Caki2 (cell line): ENCODE data around the gene MB21D2. TPM values are rescaled to one million over a fixed set of nuclear protein-coding genes. Genes with fewer than 3 reads are reported as not detected.
A peak's percentile ranks its signal among the peaks of the same experiment; 100 is the strongest.

Experiments
- DNase-seq: peaks from one replicate; pipeline ENCODE4 v3.0.0-alpha.2; 2015; ENCODE audit warnings: low read depth
- in situ Hi-C: cut with HindIII; loops from 2 replicates; pipeline ENCODE4 v1.10.0; 2016; ENCODE audit warnings: low sequenced_read_pairs, low pct_unique_long_range_greater_than_20kb, mixed read lengths
- total RNA-seq: library from RNA; depleted of rRNA; stranded (reverse); fragments of >200 nt; shearing (Covaris generic); gene quantifications from 2 replicates; pipeline ENCODE4 v1.2.3, GENCODE V29; 2014; ENCODE audit warnings: low replicate concordance

MB21D2 gene
- total RNA-seq, 1 experiment from 2014 or later = 9.2 TPM

GRCh38 chr3:192928720-192929119, 11.1 kb upstream of the MB21D2 start:
- DNase-seq = no peak
- in situ Hi-C loops = no loop called here

GRCh38 chr3:192928016-192928415, 10.4 kb upstream of the MB21D2 start:
- in situ Hi-C loops = no loop called here
- DNase-seq = no peak

- in situ Hi-C loops = no loop called here
Observed at GRCh38 chr3:192927016-192927415, 9.4 kb upstream of the MB21D2 start.

GRCh38 chr3:192923731-192924130, 6.1 kb upstream of the MB21D2 start:
- in situ Hi-C loops = no loop called here
- DNase-seq = no peak

More at GRCh38 chr3:192927016-192927415, 9.4 kb upstream of the MB21D2 start:
- no peak for DNase-seq

GRCh38 chr3:192921793-192922192, 4.1 kb upstream of the MB21D2 start:
- no peak for DNase-seq
- in situ Hi-C loops = no loop called here

- in situ Hi-C loops = no loop called here
- no peak for DNase-seq
Observed at GRCh38 chr3:192920411-192920810, 2.8 kb upstream of the MB21D2 start.

- in situ Hi-C loops = no loop called here
- no peak for DNase-seq
Observed at GRCh38 chr3:192919901-192920300, 2.2 kb upstream of the MB21D2 start.

- no peak for DNase-seq
- in situ Hi-C loops = no loop called here
Observed at GRCh38 chr3:192918275-192918588, 576 bp upstream of the MB21D2 start.

- in situ Hi-C loops = no loop called here
- peak; percentile 66 for DNase-seq
Observed at GRCh38 chr3:192917028-192917403, 640 bp downstream of the MB21D2 start.

- peak; percentile 29 for DNase-seq
- in situ Hi-C loops = no loop called here
Observed at GRCh38 chr3:192916371-192917027, 1.2 kb downstream of the MB21D2 start.

- no peak for DNase-seq
- in situ Hi-C loops = no loop called here
Observed at GRCh38 chr3:192915722-192916121, 1.9 kb downstream of the MB21D2 start.

GRCh38 chr3:192915304-192915703, 2.4 kb downstream of the MB21D2 start:
- in situ Hi-C loops = no loop called here
- DNase-seq = peak; percentile 59

- in situ Hi-C loops = no loop called here
- no peak for DNase-seq
Observed at GRCh38 chr3:192914848-192915247, 2.8 kb downstream of the MB21D2 start.

- in situ Hi-C loops = no loop called here
- DNase-seq = no peak
Observed at GRCh38 chr3:192913540-192913939, 4.1 kb downstream of the MB21D2 start.

- in situ Hi-C loops = no loop called here
- no peak for DNase-seq
Observed at GRCh38 chr3:192911293-192911692, 6.4 kb downstream of the MB21D2 start.

- in situ Hi-C loops = no loop called here
- DNase-seq = no peak
Observed at GRCh38 chr3:192907784-192908183, 9.9 kb downstream of the MB21D2 start.

- in situ Hi-C loops = no loop called here
- DNase-seq = no peak
Observed at GRCh38 chr3:192906940-192907339, 10.7 kb downstream of the MB21D2 start.

GRCh38 chr3:192905980-192906678, 11.5 kb downstream of the MB21D2 start:
- in situ Hi-C loops = no loop called here
- no peak for DNase-seq

- in situ Hi-C loops = no loop called here
- DNase-seq = no peak
Observed at GRCh38 chr3:192904632-192905289, 12.9 kb downstream of the MB21D2 start.

GRCh38 chr3:192902549-192902948, 15.1 kb downstream of the MB21D2 start:
- in situ Hi-C loops = no loop called here
- no peak for DNase-seq
